IMR-90 (cell line): ENCODE data around the gene FAM98C. TPM values are rescaled to one million over a fixed set of nuclear protein-coding genes. Genes with fewer than 3 reads are reported as not detected.

ENCODE experiments used
- ATAC-seq: fragments of 200-7000 bp; cut with Tn5 transposase; 2 replicates; pipeline ENCODE4 v1.9.1; 2020; ENCODE audit warnings: low read depth, mild to moderate bottlenecking, moderate library complexity
- BruUV-seq: library from RNA; stranded (reverse); fragments of 400-500 nt; replicated peaks from 2 replicates; lab custom pipeline; 2021; lab: Mats Ljungman, UMichigan
- CTCF ChIA-PET: fragments of 300-600 bp; formaldehyde crosslinking; extraction: SDS; loops from one replicate; lab custom pipeline; 2021; ENCODE audit warnings: antibody characterized with exemption; lab: Yijun Ruan, JAX
- POLR2A ChIA-PET: fragments of 300-600 bp; sonication (Branson Sonifier 250); formaldehyde crosslinking; loops from one replicate; lab custom pipeline; 2022; ENCODE audit warnings: antibody characterized with exemption; ENCODE audit not compliant: unreplicated experiment; lab: Charles Lee
- DNase-seq: peaks from one replicate; pipeline ENCODE4 v3.0.0; 2013
- H2AFZ ChIP-seq: replicated peaks from 2 replicates; pipeline ENCODE3; 2013; ENCODE audit warnings: low read length, mild to moderate bottlenecking; ENCODE audit not compliant: poor library complexity
- H2AK5ac ChIP-seq: 2 replicates; pipeline ENCODE4 v1.6.1; 2013; ENCODE audit warnings: low read depth, low read length, inconsistent platforms
- H2AK9ac ChIP-seq: replicated peaks from 2 replicates; pipeline ENCODE3; 2013; ENCODE audit warnings: mild to moderate bottlenecking, low read depth, low read length, moderate library complexity; ENCODE audit not compliant: poor library complexity
- H2BK120ac ChIP-seq: 2 replicates; pipeline ENCODE4 v1.6.1; 2013; ENCODE audit warnings: low read depth, low read length, inconsistent platforms
- H2BK15ac ChIP-seq: 3 replicates; pipeline ENCODE4 v1.6.1; 2013; ENCODE audit warnings: low read depth, low read length, inconsistent platforms
- H2BK20ac ChIP-seq: 2 replicates; pipeline ENCODE4 v1.6.1; 2013; ENCODE audit warnings: low read depth, mild to moderate bottlenecking, inconsistent platforms, low read length, moderate library complexity
- H2BK5ac ChIP-seq: 2 replicates; pipeline ENCODE4 v1.6.1; 2013; ENCODE audit warnings: mild to moderate bottlenecking, low read depth, low read length, inconsistent platforms; ENCODE audit not compliant: poor library complexity, severe bottlenecking
- H3K14ac ChIP-seq: replicated peaks from 2 replicates; pipeline ENCODE4 v1.6.1; 2013; ENCODE audit warnings: low read depth, low read length, inconsistent platforms
- H3K18ac ChIP-seq: 2 replicates; pipeline ENCODE4 v1.6.1; 2013; ENCODE audit warnings: low read depth, low read length, control low read depth
- H3K23ac ChIP-seq: 2 replicates; pipeline ENCODE4 v1.6.1; 2013; ENCODE audit warnings: low read depth, low read length, inconsistent platforms
- H3K27ac ChIP-seq: 2 replicates; pipeline ENCODE4 v1.5.1; 2013; ENCODE audit warnings: mild to moderate bottlenecking, control low read depth, low read length; ENCODE audit not compliant: insufficient read depth
- H3K27me3 ChIP-seq: 2 replicates; pipeline ENCODE4 v1.6.1; 2013; ENCODE audit warnings: low read length; ENCODE audit not compliant: control insufficient read depth, insufficient read depth
- H3K36me3 ChIP-seq: 2 replicates; pipeline ENCODE4 v1.6.1; 2013; ENCODE audit warnings: low read length, mixed read lengths; ENCODE audit not compliant: control insufficient read depth, insufficient read depth
- H3K4ac ChIP-seq: 2 replicates; pipeline ENCODE4 v1.6.1; 2013; ENCODE audit warnings: low read depth, low read length, inconsistent platforms
- H3K4me1 ChIP-seq: 2 replicates; pipeline ENCODE4 v1.6.1; 2013; ENCODE audit warnings: low read length, mixed read lengths; ENCODE audit not compliant: control insufficient read depth, insufficient read depth
- H3K4me2 ChIP-seq: 2 replicates; pipeline ENCODE4 v1.6.1; 2013; ENCODE audit warnings: low read depth, mild to moderate bottlenecking, control low read depth, low read length, moderate library complexity
- H3K4me3 ChIP-seq: 2 replicates; pipeline ENCODE4 v1.5.1; 2013; ENCODE audit warnings: low read depth, mild to moderate bottlenecking, control low read depth, low read length, moderate library complexity; ENCODE audit not compliant: insufficient read depth
- H3K56ac ChIP-seq: 2 replicates; pipeline ENCODE4 v1.6.1; 2013; ENCODE audit warnings: low read length, inconsistent platforms; ENCODE audit not compliant: insufficient read depth; ENCODE audit errors: extremely low read depth
- H3K79me1 ChIP-seq, 2 experiments: 2 replicates each; pipeline ENCODE4 v1.6.1; 2013; ENCODE audit warnings: low read length in 2 of 2, inconsistent platforms in 1 of 2, low read depth in 1 of 2
- H3K9ac ChIP-seq: 2 replicates; pipeline ENCODE4 v1.6.1; 2013; ENCODE audit warnings: low read depth, low read length, control low read depth
- H3K9me1 ChIP-seq: 2 replicates; pipeline ENCODE4 v1.6.1; 2013; ENCODE audit warnings: low read length, inconsistent platforms; ENCODE audit not compliant: insufficient read depth
- H3K9me3 ChIP-seq: 2 replicates; pipeline ENCODE4 v1.6.1; 2013; ENCODE audit warnings: low read length; ENCODE audit not compliant: control insufficient read depth, insufficient read depth
- H4K20me1 ChIP-seq: 2 replicates; pipeline ENCODE4 v1.6.1; 2013; ENCODE audit warnings: low read length, inconsistent platforms; ENCODE audit not compliant: insufficient read depth
- H4K5ac ChIP-seq: 2 replicates; pipeline ENCODE4 v1.6.1; 2013; ENCODE audit warnings: mild to moderate bottlenecking, low read depth, low read length, control low read depth
- H4K8ac ChIP-seq, 2 experiments: 2 replicates each; pipeline ENCODE4 v1.6.1; 2013; ENCODE audit warnings: low read depth in 2 of 2, low read length in 2 of 2, control low read depth in 1 of 2, inconsistent platforms in 1 of 2
- H4K91ac ChIP-seq: 2 replicates; pipeline ENCODE4 v1.6.1; 2013; ENCODE audit warnings: low read depth, low read length, inconsistent platforms; ENCODE audit not compliant: insufficient read depth
- CEBPB ChIP-seq: IDR thresholded peaks from 2 replicates; pipeline ENCODE4 v1.6.1; 2012; ENCODE audit warnings: low read depth, low read length, improper control_type of control experiment
- CHD1 ChIP-seq: IDR thresholded peaks from 2 replicates; pipeline ENCODE4 v1.6.1; 2012; ENCODE audit warnings: low read depth, low read length, improper control_type of control experiment
- CTCF ChIP-seq: conservative IDR thresholded peaks from 2 replicates; pipeline ENCODE4 v1.5.1; 2012; ENCODE audit warnings: mild to moderate bottlenecking, low read depth, low read length, improper control_type of control experiment
- POLR2A ChIP-seq: IDR thresholded peaks from 2 replicates; pipeline ENCODE4 v1.6.1; 2012; ENCODE audit warnings: mild to moderate bottlenecking, low read depth, low read length
- RCOR1 ChIP-seq: IDR thresholded peaks from 2 replicates; pipeline ENCODE4 v1.6.1; 2012; ENCODE audit warnings: mild to moderate bottlenecking, low read length, improper control_type of control experiment; ENCODE audit not compliant: insufficient replicate concordance
- SMC3 ChIP-seq: fragments of 150-350 bp; IDR thresholded peaks from 2 replicates; pipeline ENCODE4 v1.6.1; 2016; ENCODE audit warnings: low read depth, mild to moderate bottlenecking, antibody characterized with exemption, low read length, moderate library complexity
- USF2 ChIP-seq: fragments of 150-350 bp; IDR thresholded peaks from 2 replicates; pipeline ENCODE4 v1.6.1; 2017; ENCODE audit warnings: mild to moderate bottlenecking, antibody characterized with exemption, low read length, low read depth
- WGBS, 2 experiments: methylation state at CpG; one replicate each; pipeline versions ENCODE4 v1.1.5 to v1.1.7; 2013; ENCODE audit warnings: missing lambda C conversion rate in 2 of 2; ENCODE audit not compliant: insufficient read length in 1 of 2; ENCODE audit errors: extremely low coverage in 2 of 2; 5-methylcytosine and 5-hydroxymethylcytosine counted together
- dilution Hi-C: fragments of 300-500 bp; cut with HindIII; formaldehyde crosslinking; loops from one replicate; pipeline ENCODE4 v1.14.3; 2018; ENCODE audit warnings: low sequenced_read_pairs; ENCODE audit not compliant: unreplicated experiment
- in situ Hi-C: fragments of 300-500 bp; cut with MboI; formaldehyde crosslinking; loops from 3 replicates; pipeline ENCODE4 v1.14.3; 2019; ENCODE audit warnings: low sequenced_read_pairs, inconsistent platforms, mixed read lengths
- intact Hi-C: fragments of 100-400 bp; cut with micrococcal nuclease; formaldehyde crosslinking; loops from 2 replicates; pipeline ENCODE4 v1.10.0; 2022
- polyA plus RNA-seq, 3 experiments: library from polyadenylated mRNA; depleted of rRNA; stranded (reverse); fragments of >200 nt; gene quantifications; 2 replicates each; pipeline ENCODE4 v1.2.3, GENCODE V29; 2012; ENCODE audit warnings: low replicate concordance in 1 of 3
- total RNA-seq: library from RNA; depleted of rRNA; stranded (reverse); fragments of >200 nt; gene quantifications from 2 replicates; pipeline ENCODE4 v1.2.3, GENCODE V29; 2012

FAM98C gene
- total and polyA plus RNA-seq, 2 of the 4 experiments (the other 2 are of a cell fraction), result 3.6 to 17.9 TPM

- no peak overlapping the region for H2AK5ac ChIP-seq
- H2BK20ac ChIP-seq, result no peak overlapping the region
- BruUV-seq, result no TSS peak
- no peak overlapping the region for H2BK120ac ChIP-seq
- H3K27ac ChIP-seq, result no peak overlapping the region
- TF ChIP-seq POLR2A, result no peak
- TF ChIP-seq CEBPB, result no peak
- TF ChIP-seq RCOR1, result no peak
- TF ChIP-seq CTCF, result no peak
- TF ChIP-seq USF2, result no peak
- no peak for TF ChIP-seq SMC3
- no peak for TF ChIP-seq CHD1
- no peak overlapping the region for H3K18ac ChIP-seq
- no peaks in the 10 kb centered on the region for H3K36me3 ChIP-seq
- no peak overlapping the region for H4K8ac ChIP-seq
- no peaks in the 10 kb centered on the region for H3K9me3 ChIP-seq
- dilution Hi-C loops, result no loop called here
- no peaks in the 10 kb centered on the region for H3K79me1 ChIP-seq
- POLR2A ChIA-PET, result interaction anchor here (0.6 kb wide), 1 partner anchor 11 kb away, joined by 4 read pairs; no protein-coding TSS in a partner anchor
- H2BK5ac ChIP-seq, result no peak overlapping the region
- H2BK15ac ChIP-seq, result no peak overlapping the region
- H2AFZ ChIP-seq, result peak overlapping the region; percentile 98
- H3K14ac ChIP-seq, result no peak overlapping the region
- in situ Hi-C loops, result no loop called here
- 0 out of 2 replicates have a peak, but pooled peaks cover 3% of the 10 kb centered on the region for H4K20me1 ChIP-seq
- H3K4me1 ChIP-seq, result no peaks in the 10 kb centered on the region
- no peak overlapping the region for H4K5ac ChIP-seq
- no peak overlapping the region for H3K4ac ChIP-seq
- no peak overlapping the region for H3K23ac ChIP-seq
- H3K9me1 ChIP-seq, result no peaks in the 10 kb centered on the region
- WGBS, 2 experiments, result 3% methylated on average over 8 of the region's 37 CpGs; no CpG with 5 or more reads in 1 of the 2 experiments
- peak overlapping the region; percentile 97 for H3K4me2 ChIP-seq
- intact Hi-C loops, result no loop called here
- ATAC-seq (peak; percentile 94), DNase-seq (peak; percentile 57)
- peak overlapping the region; percentile 66 for H3K4me3 ChIP-seq
- H3K56ac ChIP-seq, result no peak overlapping the region
- no peak overlapping the region for H4K91ac ChIP-seq
- H3K27me3 ChIP-seq, result peaks cover 42% of the 10 kb centered on the region
- no peak overlapping the region for H3K9ac ChIP-seq
- CTCF ChIA-PET, result interaction anchor here (0.9 to 1.5 kb wide), 2 partner anchors 13 to 26 kb away, joined by 3 to 4 read pairs; partner anchors contain the start of genes CATSPERG and PSMD8
- peak overlapping the region; percentile 47 for H2AK9ac ChIP-seq
Observed at GRCh38 chr19:38361633-38362075, 41.2 kb upstream of the FAM98C start.
